NCI-H748 (cell line): ENCODE data around the gene CTNNA2.
A peak's percentile ranks its signal among the peaks of the same experiment; 100 is the strongest.

Experiments
- DNase-seq: peaks from one replicate; lab custom pipeline; 2025; ENCODE audit not compliant: unreplicated experiment; lab: John Stamatoyannopoulos, UW

The CTNNA2 gene

GRCh38 chr2:80363330-80363729, 850.5 kb downstream of the CTNNA2 start:
- no peak for DNase-seq

GRCh38 chr2:80363791-80364349, 851.0 kb downstream of the CTNNA2 start:
- DNase-seq, result no peak

GRCh38 chr2:80364524-80365212, 851.8 kb downstream of the CTNNA2 start:
- DNase-seq, result peak; percentile 36

GRCh38 chr2:80365762-80366161, 852.9 kb downstream of the CTNNA2 start:
- DNase-seq, result peak; percentile 79

- no peak for DNase-seq
These were observed 857.6 kb downstream of the CTNNA2 start for GRCh38 chr2:80370375-80371009.

- no peak for DNase-seq
These were observed 861.3 kb downstream of the CTNNA2 start for GRCh38 chr2:80374105-80374504.

GRCh38 chr2:80377071-80377470, 864.2 kb downstream of the CTNNA2 start:
- DNase-seq, result no peak

- no peak for DNase-seq
These were observed 867.9 kb downstream of the CTNNA2 start for GRCh38 chr2:80380736-80381135.

- DNase-seq, result no peak
These were observed 868.8 kb downstream of the CTNNA2 start for GRCh38 chr2:80381666-80382065.

- DNase-seq, result no peak
These were observed 879.6 kb downstream of the CTNNA2 start for GRCh38 chr2:80392441-80392840.

GRCh38 chr2:80393991-80394390, 881.1 kb downstream of the CTNNA2 start:
- DNase-seq, result peak; percentile 76

GRCh38 chr2:80395251-80395650, 882.4 kb downstream of the CTNNA2 start:
- DNase-seq, result no peak

- no peak for DNase-seq
These were observed 883.4 kb downstream of the CTNNA2 start for GRCh38 chr2:80396276-80396675.

- no peak for DNase-seq
These were observed 890.2 kb downstream of the CTNNA2 start for GRCh38 chr2:80403081-80403480.

GRCh38 chr2:80407377-80407776, 894.5 kb downstream of the CTNNA2 start:
- DNase-seq, result no peak

GRCh38 chr2:80410346-80410745, 897.5 kb downstream of the CTNNA2 start:
- DNase-seq, result no peak

GRCh38 chr2:80413136-80413535, 900.3 kb downstream of the CTNNA2 start:
- no peak for DNase-seq

- no peak for DNase-seq
These were observed 904.9 kb downstream of the CTNNA2 start for GRCh38 chr2:80417737-80418136.

GRCh38 chr2:80420530-80421208, 907.8 kb downstream of the CTNNA2 start:
- DNase-seq, result no peak

- no peak for DNase-seq
These were observed 916.4 kb downstream of the CTNNA2 start for GRCh38 chr2:80429251-80429650.

- no peak for DNase-seq
These were observed 925.1 kb downstream of the CTNNA2 start for GRCh38 chr2:80437959-80438358.

GRCh38 chr2:80438686-80439085, 925.8 kb downstream of the CTNNA2 start:
- DNase-seq, result no peak
